NT2/D1 (cell line): ENCODE results near the gene PRKN.

Experiments used
- SUZ12 ChIP-seq: IDR thresholded peaks from 2 replicates; pipeline ENCODE4 v1.6.1; 2011; ENCODE audit not compliant: insufficient read length, insufficient read depth; ENCODE audit errors: extremely low read depth
- YY1 ChIP-seq: IDR thresholded peaks from 2 replicates; pipeline ENCODE4 v1.6.1; 2011; ENCODE audit not compliant: insufficient read length, insufficient read depth
- ZNF274 ChIP-seq: IDR thresholded peaks from 2 replicates; pipeline ENCODE4 v1.6.1; 2011; ENCODE audit warnings: mild to moderate bottlenecking, low read depth, low read length

DNA sequence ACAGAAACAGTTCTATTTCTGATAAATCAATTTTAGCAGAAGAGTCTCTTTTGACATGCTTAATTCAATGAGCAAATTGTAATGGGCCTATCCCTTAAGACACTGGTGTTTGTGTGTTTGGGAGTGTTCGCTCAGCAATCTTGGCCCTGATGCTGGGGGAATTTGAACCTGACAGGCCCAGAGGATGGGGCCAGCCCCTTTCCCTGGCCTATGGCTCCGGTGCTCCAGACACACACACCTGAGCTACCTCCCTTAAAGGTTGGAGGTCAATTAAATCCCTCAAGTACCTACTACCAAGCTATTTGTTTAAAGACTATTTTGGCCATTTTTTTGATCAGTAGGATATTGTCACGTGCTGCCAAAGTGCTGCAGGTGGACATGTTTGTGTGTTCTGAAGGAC, 549.3 kb downstream of the PRKN start:
- TF ChIP-seq YY1 (no peak), ZNF274 (no peak), SUZ12 (no peak)
